WTC11 (cell line): Measurements from ENCODE around the gene ARHGAP19. TPM values are rescaled to one million over a fixed set of nuclear protein-coding genes. Genes with fewer than 3 reads are reported as not detected.
A peak's percentile ranks its signal among the peaks of the same experiment; 100 is the strongest.

Experiments
- AR ChIP-seq: fragments of 250-450 bp; sonication (Bioruptor Pico); IDR thresholded peaks from 2 replicates; pipeline ENCODE4 v1.9.0; 2021; ENCODE audit warnings: mild to moderate bottlenecking
- ARID4B ChIP-seq: sonication (generic); formaldehyde crosslinking; IDR thresholded peaks from 2 replicates; pipeline ENCODE4 v1.8.0; 2023; ENCODE audit warnings: missing genetic modification reagents, mild to moderate bottlenecking, borderline replicate concordance
- ATF1 ChIP-seq: sonication (generic); formaldehyde crosslinking; IDR thresholded peaks from 2 replicates; pipeline ENCODE4 v1.8.1; 2023; ENCODE audit warnings: mild to moderate bottlenecking, moderate library complexity, missing genetic modification reagents
- ATF3 ChIP-seq: sonication (generic); formaldehyde crosslinking; conservative IDR thresholded peaks from 2 replicates; pipeline ENCODE4 v1.8.1; 2022; ENCODE audit warnings: mild to moderate bottlenecking, missing genetic modification reagents
- ATF6 ChIP-seq: sonication (generic); formaldehyde crosslinking; IDR thresholded peaks from 2 replicates; pipeline ENCODE4 v1.8.1; 2023; ENCODE audit warnings: mild to moderate bottlenecking, missing genetic modification reagents
- CREB1 ChIP-seq: sonication (generic); formaldehyde crosslinking; IDR thresholded peaks from 2 replicates; pipeline ENCODE4 v1.8.0; 2023; ENCODE audit warnings: mild to moderate bottlenecking, missing genetic modification reagents
- EMX1 ChIP-seq: fragments of 250-450 bp; sonication (Bioruptor Pico); IDR thresholded peaks from 2 replicates; pipeline ENCODE4 v1.8.0; 2021; ENCODE audit warnings: mild to moderate bottlenecking
- ERG ChIP-seq: fragments of 250-450 bp; sonication (Bioruptor Pico); IDR thresholded peaks from 2 replicates; pipeline ENCODE4 v1.8.0; 2021; ENCODE audit warnings: mild to moderate bottlenecking
- MAX ChIP-seq: sonication (generic); formaldehyde crosslinking; IDR thresholded peaks from 2 replicates; pipeline ENCODE4 v1.8.0; 2022; ENCODE audit warnings: mild to moderate bottlenecking, missing genetic modification reagents
- NFATC4 ChIP-seq: fragments of 250-450 bp; sonication (Bioruptor Pico); IDR thresholded peaks from 2 replicates; pipeline ENCODE4 v1.9.0; 2021; ENCODE audit warnings: mild to moderate bottlenecking
- RORB ChIP-seq: fragments of 250-450 bp; sonication (Bioruptor Pico); IDR thresholded peaks from 2 replicates; pipeline ENCODE4 v1.9.0; 2021; ENCODE audit warnings: mild to moderate bottlenecking
- SP1 ChIP-seq: sonication (generic); formaldehyde crosslinking; conservative IDR thresholded peaks from 2 replicates; pipeline ENCODE4 v1.8.1; 2022; ENCODE audit warnings: missing genetic modification reagents
- USF1 ChIP-seq: sonication (generic); formaldehyde crosslinking; IDR thresholded peaks from 2 replicates; pipeline ENCODE4 v1.8.0; 2022; ENCODE audit warnings: mild to moderate bottlenecking, missing genetic modification reagents
- USF2 ChIP-seq: sonication (generic); formaldehyde crosslinking; IDR thresholded peaks from 2 replicates; pipeline ENCODE4 v1.8.1; 2023; ENCODE audit warnings: mild to moderate bottlenecking, missing genetic modification reagents, moderate library complexity
- ZBTB21 ChIP-seq: sonication (generic); formaldehyde crosslinking; IDR thresholded peaks from 2 replicates; pipeline ENCODE4 v1.8.1; 2023; ENCODE audit warnings: mild to moderate bottlenecking, missing genetic modification reagents, borderline replicate concordance
- ZBTB43 ChIP-seq: sonication (generic); formaldehyde crosslinking; IDR thresholded peaks from 2 replicates; pipeline ENCODE4 v1.8.1; 2023; ENCODE audit warnings: mild to moderate bottlenecking, missing genetic modification reagents
- ZNF219 ChIP-seq: sonication (generic); formaldehyde crosslinking; IDR thresholded peaks from 2 replicates; pipeline ENCODE4 v1.8.0; 2023; ENCODE audit warnings: missing genetic modification reagents, mild to moderate bottlenecking, borderline replicate concordance
- ZNF232 ChIP-seq: sonication (generic); formaldehyde crosslinking; IDR thresholded peaks from 2 replicates; pipeline ENCODE4 v1.8.0; 2022; ENCODE audit warnings: mild to moderate bottlenecking, missing genetic modification reagents
- ZNF263 ChIP-seq: sonication (generic); formaldehyde crosslinking; IDR thresholded peaks from 2 replicates; pipeline ENCODE4 v1.8.1; 2022; ENCODE audit warnings: low read depth, mild to moderate bottlenecking, moderate library complexity, missing genetic modification reagents
- ZNF281 ChIP-seq: sonication (generic); formaldehyde crosslinking; IDR thresholded peaks from 2 replicates; pipeline ENCODE4 v1.8.0; 2023; ENCODE audit warnings: mild to moderate bottlenecking, missing genetic modification reagents
- total RNA-seq: library from RNA; stranded (reverse); gene quantifications from 3 replicates; pipeline ENCODE4 v1.2.3, GENCODE V29; 2021

Gene ARHGAP19
- total RNA-seq, 1 experiment from 2014 or later, result 42.2 TPM

- TF ChIP-seq AR (CRISPR knock-in tag) (no peak), ZNF281 (CRISPR knock-in tag) (peak; percentile 78; the same call in 1 of the 2 replicates), NFATC4 (CRISPR knock-in tag) (no peak), USF2 (CRISPR knock-in tag) (peak; percentile 65), ZNF232 (CRISPR knock-in tag) (no peak; the same call in 1 of the 2 replicates), RORB (no peak), ARID4B (CRISPR knock-in tag) (peak; percentile 95), ATF6 (CRISPR knock-in tag) (no peak), SP1 (CRISPR knock-in tag) (peak; percentile 88), CREB1 (CRISPR knock-in tag) (no peak), ZBTB43 (CRISPR knock-in tag) (peak; percentile 69; the same call in 1 of the 2 replicates), ATF3 (no peak), ZBTB21 (peak; percentile 11; the same call in 1 of the 2 replicates), ZNF263 (CRISPR knock-in tag) (peak; percentile 68), ZNF219 (CRISPR knock-in tag) (no peak), EMX1 (CRISPR knock-in tag) (0 out of 2 replicates have a peak, but pooled peaks have one; percentile 46), MAX (CRISPR knock-in tag) (peak; percentile 84), USF1 (0 out of 2 replicates have a peak, but pooled peaks have one; percentile 22), ATF1 (CRISPR knock-in tag) (no peak), ERG (CRISPR knock-in tag) (no peak)
Observed at GRCh38 chr10:97334370-97335175, 42.1 kb upstream of the ARHGAP19 start, which contains the start of gene FRAT2 (continued).
